ENCODE data around the gene ZNF664.

The ZNF664 gene

DNA sequence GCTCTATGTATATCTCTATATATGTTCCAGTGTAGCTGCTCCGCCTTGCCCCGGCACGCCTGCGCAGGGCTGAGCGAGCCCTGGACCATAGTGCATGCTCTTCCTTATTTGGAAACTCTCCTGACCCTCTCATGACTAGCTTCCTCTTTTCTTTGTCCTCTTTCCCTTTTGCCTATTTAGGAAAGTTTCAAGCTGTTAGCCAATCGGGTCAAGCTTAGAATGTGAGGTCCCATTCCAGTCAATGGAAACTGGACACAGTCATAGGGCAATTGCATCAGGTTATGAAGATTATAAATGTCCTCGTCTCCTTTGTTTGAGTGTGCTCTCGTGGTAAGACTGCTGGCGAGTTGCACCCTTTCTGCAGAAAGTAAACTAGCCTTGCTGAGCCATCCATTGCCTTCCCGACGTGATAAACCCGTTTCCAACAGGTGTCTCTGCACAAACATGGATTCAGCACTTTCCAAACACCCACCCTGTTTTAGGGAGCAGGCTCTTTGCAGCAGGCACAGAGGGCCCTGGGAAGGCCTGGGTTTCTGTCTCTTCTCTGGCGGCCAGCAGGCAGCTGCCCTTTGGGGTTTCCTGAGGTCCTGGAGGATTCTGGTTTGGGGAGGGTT is 31.3 kb upstream of the ZNF664 start:
- Histone ChIP-seq H3K4me3 (no peak overlapping the region), H3K27ac (no peak overlapping the region)
- TF ChIP-seq, protein P1, sequence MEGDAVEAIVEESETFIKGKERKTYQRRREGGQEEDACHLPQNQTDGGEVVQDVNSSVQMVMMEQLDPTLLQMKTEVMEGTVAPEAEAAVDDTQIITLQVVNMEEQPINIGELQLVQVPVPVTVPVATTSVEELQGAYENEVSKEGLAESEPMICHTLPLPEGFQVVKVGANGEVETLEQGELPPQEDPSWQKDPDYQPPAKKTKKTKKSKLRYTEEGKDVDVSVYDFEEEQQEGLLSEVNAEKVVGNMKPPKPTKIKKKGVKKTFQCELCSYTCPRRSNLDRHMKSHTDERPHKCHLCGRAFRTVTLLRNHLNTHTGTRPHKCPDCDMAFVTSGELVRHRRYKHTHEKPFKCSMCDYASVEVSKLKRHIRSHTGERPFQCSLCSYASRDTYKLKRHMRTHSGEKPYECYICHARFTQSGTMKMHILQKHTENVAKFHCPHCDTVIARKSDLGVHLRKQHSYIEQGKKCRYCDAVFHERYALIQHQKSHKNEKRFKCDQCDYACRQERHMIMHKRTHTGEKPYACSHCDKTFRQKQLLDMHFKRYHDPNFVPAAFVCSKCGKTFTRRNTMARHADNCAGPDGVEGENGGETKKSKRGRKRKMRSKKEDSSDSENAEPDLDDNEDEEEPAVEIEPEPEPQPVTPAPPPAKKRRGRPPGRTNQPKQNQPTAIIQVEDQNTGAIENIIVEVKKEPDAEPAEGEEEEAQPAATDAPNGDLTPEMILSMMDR (IDR thresholded peaks at IDR 0.05) = no peak
- no peak for DNase-seq (ENCODE audit: low spot score)

DNA sequence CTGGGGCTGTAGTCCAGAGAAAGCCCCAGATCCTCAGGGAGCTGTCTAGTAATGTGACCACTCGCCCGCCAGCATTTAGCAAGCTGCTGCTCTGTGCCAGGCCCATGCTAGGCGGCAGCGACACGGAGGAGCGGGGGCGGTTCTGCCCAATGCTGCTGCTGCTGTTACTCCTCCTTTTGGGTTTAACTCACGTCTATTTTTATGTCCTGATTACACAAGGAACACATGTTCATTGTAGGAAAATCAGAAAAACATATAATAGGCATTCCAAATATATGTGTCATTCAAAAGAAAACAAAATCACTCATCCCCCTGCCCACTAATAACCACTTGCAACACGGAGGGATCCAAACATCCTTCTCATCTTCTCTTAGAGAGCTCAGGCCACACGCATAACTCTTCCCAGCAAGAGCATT is 30.8 kb upstream of the ZNF664 start:
- TF ChIP-seq, protein P1 (IDR thresholded peaks at IDR 0.05) = no peak
- DNase-seq (ENCODE audit: low spot score) = no peak
- Histone ChIP-seq H3K4me3 (no peak overlapping the region), H3K27ac (no peak overlapping the region)

DNA sequence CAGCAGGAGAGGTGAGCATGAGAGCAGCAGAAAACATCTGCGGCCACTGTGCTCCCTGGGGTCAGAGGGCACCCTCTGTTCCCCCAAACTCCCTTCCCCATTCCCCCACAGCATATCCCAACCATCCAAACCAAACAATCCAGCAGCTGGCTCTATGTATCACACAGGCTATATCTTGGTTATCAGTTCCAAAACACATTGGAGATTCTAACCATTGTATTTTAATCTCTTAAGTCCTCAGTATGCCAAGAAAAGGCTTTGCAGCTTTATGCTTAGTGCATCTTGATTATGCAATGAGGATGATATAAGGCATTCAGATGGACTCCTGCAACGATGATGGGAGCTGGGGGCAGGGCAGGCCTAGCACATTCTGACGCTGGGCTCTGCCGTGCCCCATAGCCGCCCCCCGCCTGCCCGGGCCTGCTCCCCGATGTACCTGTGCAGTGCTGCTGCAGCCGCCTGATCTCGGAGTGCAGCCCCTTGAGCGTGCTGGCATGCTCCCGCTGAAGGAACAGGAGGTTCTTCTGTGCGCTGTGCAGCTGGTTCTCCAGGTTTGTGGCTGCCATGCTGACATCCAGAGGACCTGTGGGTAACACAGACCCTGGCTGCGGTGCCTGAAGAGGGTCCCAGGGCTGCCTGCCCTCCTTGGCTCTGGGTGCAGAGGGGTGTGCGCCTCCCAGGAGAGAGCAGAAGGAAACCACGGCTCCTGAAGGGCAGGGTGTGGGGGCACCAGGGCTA is 29.9 kb upstream of the ZNF664 start:
- Histone ChIP-seq H3K4me3 (no peak overlapping the region), H3K27ac (no peak overlapping the region)
- TF ChIP-seq, protein P1 (IDR thresholded peaks at IDR 0.05) = no peak
- peak; percentile 55 for DNase-seq (ENCODE audit: low spot score)

DNA sequence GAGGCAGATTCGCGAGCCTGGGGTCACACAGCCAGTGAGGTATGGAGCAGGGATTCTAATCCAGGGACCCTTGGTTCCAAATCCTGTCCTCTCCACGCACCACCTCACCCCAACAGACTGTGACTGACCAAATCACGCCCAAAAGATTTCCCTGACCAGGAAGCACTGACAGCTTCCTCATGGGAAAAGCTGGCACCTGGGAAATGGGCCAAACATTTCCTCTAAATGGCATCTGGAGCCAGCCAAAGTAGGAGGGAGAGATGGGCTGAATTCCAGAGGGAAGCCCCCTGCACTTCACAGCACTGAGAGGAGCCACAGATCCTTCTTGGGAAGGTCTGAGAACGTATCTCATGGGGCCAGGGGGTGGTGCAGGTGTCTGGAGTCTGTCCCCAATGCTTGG is 29.2 kb upstream of the ZNF664 start:
- H3K27ac ChIP-seq = no peak overlapping the region
- TF ChIP-seq, protein P1 (IDR thresholded peaks at IDR 0.05) = no peak
- no peak overlapping the region for H3K4me3 ChIP-seq
- no peak for DNase-seq (ENCODE audit: low spot score)

DNA sequence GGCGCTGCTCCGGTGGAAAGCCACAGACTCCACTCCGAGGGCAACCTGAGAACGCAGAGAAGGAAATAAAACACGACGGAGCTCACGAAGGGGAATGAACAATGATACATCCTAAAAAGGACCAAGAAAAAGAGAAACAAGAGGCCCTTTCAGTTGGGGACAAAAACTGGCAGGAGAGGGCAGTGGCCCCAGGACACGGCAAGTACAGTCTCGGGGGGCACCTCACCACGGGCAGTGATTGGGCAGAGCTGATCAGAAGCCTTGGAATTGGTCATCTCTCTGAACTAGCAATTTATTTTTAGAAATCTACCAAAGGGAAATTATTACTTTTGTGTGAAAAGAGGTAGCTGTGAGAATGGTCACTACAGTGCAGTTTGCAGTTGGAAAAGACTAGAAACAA is 28.3 kb upstream of the ZNF664 start:
- TF ChIP-seq, protein P1 (IDR thresholded peaks at IDR 0.05) = no peak
- peak; percentile 24 for DNase-seq (ENCODE audit: low spot score)

DNA sequence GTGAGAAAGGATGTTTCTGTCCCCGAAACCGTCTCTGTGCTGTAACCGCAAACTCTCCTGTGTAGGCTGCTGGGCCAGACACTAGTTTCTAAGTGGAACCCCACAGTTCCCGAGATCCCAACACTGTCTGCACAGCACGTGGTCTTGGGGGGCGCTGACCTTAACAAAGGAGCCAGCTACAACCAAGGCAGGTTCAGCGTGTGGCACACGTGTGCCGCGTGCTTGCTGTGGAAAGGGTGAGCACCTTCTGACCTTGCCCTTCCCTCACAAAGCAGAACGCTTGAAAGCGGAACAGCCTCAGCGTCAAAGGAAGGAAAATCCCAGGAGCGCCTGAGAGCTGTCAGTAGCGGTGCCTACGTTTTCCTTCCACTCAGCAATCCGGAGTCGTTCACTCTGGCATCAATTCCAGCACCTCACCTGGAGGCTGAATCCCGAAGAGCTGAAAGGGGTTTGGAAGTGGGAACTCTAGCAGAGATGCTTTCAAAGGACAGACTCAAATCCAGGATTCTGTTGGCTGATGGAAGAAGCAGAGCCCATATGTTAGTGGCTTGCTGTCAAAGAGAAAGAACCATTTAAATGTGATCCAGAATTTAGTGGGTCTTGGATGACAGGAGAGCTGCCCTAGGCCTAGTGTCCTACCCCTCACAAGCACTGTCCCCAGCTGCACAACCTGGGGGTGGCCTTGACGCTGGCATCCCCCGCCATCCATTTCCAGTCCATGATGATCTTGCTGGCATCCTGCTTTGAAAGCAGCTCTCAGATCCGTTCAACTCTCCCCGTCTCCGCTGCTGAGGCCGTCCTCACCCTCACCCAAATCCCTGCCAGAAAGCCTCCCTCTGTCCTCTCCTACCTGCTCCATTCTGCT is 27.5 kb upstream of the ZNF664 start:
- Histone ChIP-seq H3K27ac (no peak overlapping the region), H3K4me3 (no peak overlapping the region)
- TF ChIP-seq, protein P1 (IDR thresholded peaks at IDR 0.05) = no peak
- peak; percentile 17 for DNase-seq (ENCODE audit: low spot score)

More for the DNA sequence above, 28.3 kb upstream of the ZNF664 start:
- Histone ChIP-seq H3K4me3 (no peak overlapping the region), H3K27ac (no peak overlapping the region)
